SK-N-SH treated with all-trans-retinoic acid at 6 μM for 48 hours (cell line): ENCODE data around the gene ZCCHC7.

Experiments used
- BACH2 ChIP-seq: fragments of 250-450 bp; sonication (Bioruptor Pico); IDR thresholded peaks from 2 replicates; pipeline ENCODE4 v1.9.0; 2021; ENCODE audit warnings: mild to moderate bottlenecking, borderline replicate concordance
- CREB5 ChIP-seq: fragments of 250-450 bp; sonication (Bioruptor Pico); IDR thresholded peaks from 2 replicates; pipeline ENCODE4 v1.5.1; 2020; ENCODE audit warnings: low read depth, mild to moderate bottlenecking, moderate library complexity
- GLIS3 ChIP-seq: fragments of 250-450 bp; sonication (Bioruptor Pico); IDR thresholded peaks from 2 replicates; pipeline ENCODE4 v1.5.0; 2020; ENCODE audit warnings: mild to moderate bottlenecking, moderate library complexity
- ISL1 ChIP-seq: fragments of 250-450 bp; sonication (Bioruptor Pico); IDR thresholded peaks from 2 replicates; pipeline ENCODE4 v2.1.2; 2022; ENCODE audit warnings: mild to moderate bottlenecking, moderate library complexity
- PATZ1 ChIP-seq: fragments of 250-450 bp; sonication (Bioruptor Pico); IDR thresholded peaks from 2 replicates; pipeline ENCODE4 v1.8.0; 2020; ENCODE audit warnings: mild to moderate bottlenecking, moderate library complexity, borderline replicate concordance
- PPARA ChIP-seq: fragments of 250-450 bp; sonication (Bioruptor Pico); IDR thresholded peaks from 2 replicates; pipeline ENCODE4 v1.5.0; 2020; ENCODE audit warnings: mild to moderate bottlenecking, borderline replicate concordance
- RARB ChIP-seq: fragments of 250-450 bp; sonication (Bioruptor Pico); IDR thresholded peaks from 2 replicates; pipeline ENCODE4 v1.8.0; 2021; ENCODE audit warnings: mild to moderate bottlenecking, moderate library complexity
- ZFP3 ChIP-seq: fragments of 250-450 bp; sonication (Bioruptor Pico); IDR thresholded peaks from 2 replicates; pipeline ENCODE4 v1.5.0; 2020; ENCODE audit warnings: mild to moderate bottlenecking, moderate library complexity
- ZFP30 ChIP-seq: fragments of 450-650 bp; formaldehyde crosslinking; IDR thresholded peaks from 2 replicates; pipeline ENCODE4 v1.5.0; 2022; ENCODE audit warnings: mild to moderate bottlenecking, moderate library complexity
- ZNF565 ChIP-seq: fragments of 450-650 bp; formaldehyde crosslinking; conservative IDR thresholded peaks from 2 replicates; pipeline ENCODE4 v1.5.0; 2020; ENCODE audit warnings: low read depth, mild to moderate bottlenecking, moderate library complexity
- TF ChIP-seq, protein P1 (sequence below): fragments of 250-450 bp; sonication (Bioruptor Pico); IDR thresholded peaks from 2 replicates; pipeline ENCODE4 v1.8.0; 2021; ENCODE audit warnings: low read depth, mild to moderate bottlenecking, moderate library complexity, borderline replicate concordance

GRCh38 chr9:37342895-37343294 lies 222.5 kb downstream of the ZCCHC7 start:
- TF ChIP-seq, protein P1, sequence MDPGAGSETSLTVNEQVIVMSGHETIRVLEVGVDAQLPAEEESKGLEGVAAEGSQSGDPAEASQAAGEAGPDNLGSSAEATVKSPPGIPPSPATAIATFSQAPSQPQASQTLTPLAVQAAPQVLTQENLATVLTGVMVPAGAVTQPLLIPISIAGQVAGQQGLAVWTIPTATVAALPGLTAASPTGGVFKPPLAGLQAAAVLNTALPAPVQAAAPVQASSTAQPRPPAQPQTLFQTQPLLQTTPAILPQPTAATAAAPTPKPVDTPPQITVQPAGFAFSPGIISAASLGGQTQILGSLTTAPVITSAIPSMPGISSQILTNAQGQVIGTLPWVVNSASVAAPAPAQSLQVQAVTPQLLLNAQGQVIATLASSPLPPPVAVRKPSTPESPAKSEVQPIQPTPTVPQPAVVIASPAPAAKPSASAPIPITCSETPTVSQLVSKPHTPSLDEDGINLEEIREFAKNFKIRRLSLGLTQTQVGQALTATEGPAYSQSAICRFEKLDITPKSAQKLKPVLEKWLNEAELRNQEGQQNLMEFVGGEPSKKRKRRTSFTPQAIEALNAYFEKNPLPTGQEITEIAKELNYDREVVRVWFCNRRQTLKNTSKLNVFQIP (CRISPR knock-in tag): no peak
- no peak for TF ChIP-seq CREB5 (CRISPR knock-in tag)
- no peak for TF ChIP-seq RARB
- TF ChIP-seq PPARA (CRISPR knock-in tag): no peak
- TF ChIP-seq PATZ1 (CRISPR knock-in tag): no peak
- no peak for TF ChIP-seq GLIS3 (CRISPR knock-in tag)
- TF ChIP-seq ZFP30 (CRISPR knock-in tag): no peak
- no peak for TF ChIP-seq ISL1 (CRISPR knock-in tag)
- no peak for TF ChIP-seq ZNF565 (CRISPR knock-in tag)
- TF ChIP-seq BACH2 (CRISPR knock-in tag): no peak
- TF ChIP-seq ZFP3: no peak
